Camera-type eye (tissue), 1 donor: ENCODE measurements around the gene GABRB1. TPM values are rescaled to one million over a fixed set of nuclear protein-coding genes. Genes with fewer than 3 reads are reported as not detected.

ENCODE experiments used
- total RNA-seq: library from RNA; depleted of rRNA; stranded (reverse); fragments of >200 nt; gene quantifications from one replicate; pipeline ENCODE4 v1.2.3, GENCODE V29; 2014

The GABRB1 gene
- total RNA-seq, result 3.4 TPM

DNA sequence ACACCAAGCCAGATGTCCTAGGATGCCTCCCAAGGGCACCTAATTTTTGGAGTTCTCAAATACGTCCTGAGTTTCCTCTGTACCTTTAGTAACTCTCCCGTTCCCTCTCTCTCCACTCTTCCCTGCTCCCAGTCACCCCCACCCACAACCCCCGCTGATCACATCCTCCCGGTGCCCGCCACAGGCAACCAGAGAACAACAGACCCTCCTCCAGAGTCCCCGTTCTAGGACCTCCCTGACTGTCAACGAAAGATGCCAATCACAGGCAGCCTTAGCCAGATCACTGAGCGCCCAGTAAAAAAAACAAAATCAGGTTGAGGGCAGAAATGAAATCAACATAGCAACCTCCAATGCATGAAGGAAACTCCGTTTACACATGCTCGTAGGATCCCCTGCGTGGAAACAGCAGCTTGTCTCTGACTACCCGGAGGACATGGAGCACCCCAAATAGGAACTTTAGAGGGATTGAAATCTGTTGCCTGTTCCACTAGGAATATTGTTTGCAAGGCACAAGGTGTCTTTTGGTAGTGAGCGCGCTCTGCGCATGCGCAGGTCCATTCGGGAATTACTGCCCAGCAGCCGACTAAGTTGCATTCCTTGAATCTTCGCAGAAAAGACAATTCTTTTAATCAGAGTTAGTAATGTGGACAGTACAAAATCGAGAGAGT lies at the start of gene GABRB1:
TSS of gene GABRB1 (plus strand) at position 557 of the 668 bp plus-strand sequence.

DNA sequence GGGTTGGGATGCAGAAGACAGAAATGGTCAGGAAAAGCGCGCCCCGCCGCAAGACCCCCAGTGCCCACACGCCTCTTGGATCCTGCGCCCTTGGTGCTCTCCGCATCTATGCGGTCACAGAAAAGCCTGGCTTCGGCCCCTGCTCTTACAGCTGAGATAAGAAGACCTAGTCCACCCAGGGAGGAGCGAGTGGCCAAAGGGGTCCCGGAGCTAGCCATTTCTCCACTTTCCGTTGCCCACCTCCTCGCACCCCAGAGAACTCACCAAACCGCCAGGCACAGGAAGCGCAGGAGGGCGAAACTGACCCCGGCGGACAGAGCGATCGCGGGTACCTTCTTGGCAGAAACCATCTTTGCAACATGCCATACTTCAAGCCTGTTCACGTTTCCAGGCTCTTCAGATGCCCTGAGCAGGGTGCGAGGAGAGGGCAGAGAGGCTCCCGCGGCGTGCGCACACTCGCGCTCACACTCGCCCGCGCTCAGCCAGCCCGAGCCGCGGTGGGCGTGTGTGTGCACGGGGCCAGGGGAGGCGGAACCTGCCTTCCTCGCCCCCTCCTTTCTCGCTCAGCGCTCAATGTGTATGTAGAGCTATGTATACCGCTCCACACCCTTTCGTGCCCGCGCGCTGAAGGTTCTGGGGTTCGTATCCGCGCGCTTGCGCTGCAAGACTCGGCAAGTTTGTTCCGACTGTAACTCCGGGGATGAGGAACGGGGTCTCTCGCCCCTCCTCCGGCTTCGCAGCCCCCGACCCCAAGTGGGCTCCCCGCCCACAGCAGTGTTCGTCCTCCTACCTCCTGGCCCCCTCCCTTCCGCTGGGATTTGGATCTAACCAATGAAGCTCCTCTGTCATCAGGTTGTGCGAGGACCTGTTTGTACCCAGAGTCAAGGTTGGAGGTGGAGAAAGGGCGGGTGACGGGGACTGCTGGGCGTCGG lies 38.0 kb upstream of the GABRB1 start, which contains the start of gene GABRA4:
TSS of gene GABRA4 (minus strand) at position 507 of the 932 bp plus-strand sequence. CDS start at position 350, 157 bp downstream.

DNA sequence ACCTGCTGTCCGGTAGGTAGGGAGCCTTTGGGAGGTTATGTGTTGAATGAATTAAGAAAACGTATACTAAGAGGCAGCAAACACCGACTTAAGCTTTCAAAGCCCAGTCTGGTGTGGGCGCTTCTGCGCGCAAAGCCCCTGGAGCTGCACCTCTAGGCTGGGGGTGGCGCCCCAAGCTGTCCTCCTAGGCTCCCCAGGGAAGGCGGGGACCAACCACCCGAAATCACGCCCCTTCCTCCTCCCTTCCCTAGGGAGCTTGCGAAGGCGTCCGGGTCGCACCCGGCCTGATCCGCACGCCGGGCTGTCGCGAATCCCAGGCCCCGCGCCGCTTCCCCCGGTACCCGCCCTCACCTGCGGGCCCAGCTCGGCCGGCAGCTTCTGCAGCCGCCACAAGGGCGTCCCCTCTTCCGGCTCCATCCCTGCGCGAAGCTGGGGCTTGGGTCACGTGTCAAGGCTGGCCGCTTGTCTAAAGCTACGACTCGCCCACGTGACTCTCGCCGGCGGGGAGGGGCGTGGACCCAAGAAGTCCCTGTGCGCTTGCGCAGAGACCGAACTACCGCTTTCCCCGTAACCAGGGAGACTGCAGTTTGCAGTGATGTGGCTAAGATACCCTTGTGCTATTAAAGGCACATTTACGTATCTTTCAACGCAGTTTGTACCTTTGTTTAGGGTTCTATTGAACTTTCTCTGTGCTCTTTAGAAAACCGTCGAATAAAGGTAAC lies 432.0 kb downstream of the GABRB1 start, which contains the start of gene COMMD8:
TSS of gene COMMD8 (minus strand) at position 468 of the 722 bp plus-strand sequence. CDS start at position 417, 51 bp downstream.

Other genes with a start within 250 kb of the GABRB1 start
- gene COX7B2, start 122.3 kb upstream of the GABRB1 start, total RNA-seq, result not detected
- gene GABRA4, start 38.0 kb upstream of the GABRB1 start, total RNA-seq, result 1.4 TPM